Uterus (tissue), 4 donors: ENCODE data around the gene HIPK2. TPM values are rescaled to one million over a fixed set of nuclear protein-coding genes. Genes with fewer than 3 reads are reported as not detected.

ENCODE experiments used
- DNase-seq, 2 donors: peaks; one replicate each; pipeline ENCODE4 v3.0.0-alpha.2; 2019 to 2020
- H3K27ac ChIP-seq, 2 donors: fragments of 200-600 bp; sonication (generic); 1 replicate in 1 of 2; 2 replicates in 1 of 2; pipeline ENCODE4 v1.5.1; 2016 to 2018
- H3K27me3 ChIP-seq, 2 donors: fragments of 200-600 bp; sonication (generic); one replicate each; pipeline ENCODE4 v1.5.1; 2018 to 2019; ENCODE audit warnings: control low read depth in 1 of 2
- H3K36me3 ChIP-seq, 2 donors: fragments of 200-600 bp; sonication (generic); one replicate each; pipeline ENCODE4 v1.5.1; 2019; ENCODE audit warnings: control low read depth in 1 of 2
- H3K4me1 ChIP-seq, 2 donors: fragments of 200-600 bp; sonication (generic); one replicate each; pipeline ENCODE4 v1.5.1; 2018 to 2019; ENCODE audit warnings: control low read depth in 1 of 2
- H3K4me3 ChIP-seq, 2 donors: fragments of 200-600 bp; sonication (generic); 1 replicate in 1 of 2; 2 replicates in 1 of 2; pipeline ENCODE4 v1.5.1; 2018 to 2019; ENCODE audit warnings: mild to moderate bottlenecking in 1 of 2
- H3K9me3 ChIP-seq, 2 donors: fragments of 200-600 bp; sonication (generic); one replicate each; pipeline ENCODE4 v1.5.1; 2019; ENCODE audit warnings: control low read depth in 1 of 2
- POLR2A ChIP-seq, 2 donors: fragments of 450-650 bp; IDR thresholded peaks; one replicate each; pipeline ENCODE4 v1.6.1; 2016; ENCODE audit warnings: antibody characterized with exemption in 2 of 2, mild to moderate bottlenecking in 1 of 2, moderate library complexity in 1 of 2
- intact Hi-C: fragments of 100-400 bp; cut with DNase I; formaldehyde crosslinking; loops from one replicate; pipeline ENCODE4 v1.15.1; 2023; ENCODE audit warnings: low total_unique reads
- total RNA-seq, 4 donors: library from RNA; depleted of rRNA in 3 of 4; stranded (reverse); fragments of >200 nt in 3 of 4; gene quantifications; one replicate each; pipeline versions ENCODE4 v1.1.0 to v1.2.4, GENCODE V29; 2014 to 2023
- TF ChIP-seq, protein P1 (sequence below), 4 experiments: fragments of 200-600 bp in 2 of 4; fragments of 450-650 bp in 2 of 4; sonication (generic) in 2 of 4; IDR thresholded peaks; one replicate each; pipeline ENCODE4 v1.5.1; 2016 to 2019; ENCODE audit warnings: antibody characterized with exemption in 4 of 4, mild to moderate bottlenecking in 2 of 4, moderate library complexity in 1 of 4
- donor health status: DM: yes; HTN: yes; CAD: no.

The HIPK2 gene
- total RNA-seq, 4 donors from 2014 or later: 9.4 to 65.8 (median 19.2) TPM

DNA sequence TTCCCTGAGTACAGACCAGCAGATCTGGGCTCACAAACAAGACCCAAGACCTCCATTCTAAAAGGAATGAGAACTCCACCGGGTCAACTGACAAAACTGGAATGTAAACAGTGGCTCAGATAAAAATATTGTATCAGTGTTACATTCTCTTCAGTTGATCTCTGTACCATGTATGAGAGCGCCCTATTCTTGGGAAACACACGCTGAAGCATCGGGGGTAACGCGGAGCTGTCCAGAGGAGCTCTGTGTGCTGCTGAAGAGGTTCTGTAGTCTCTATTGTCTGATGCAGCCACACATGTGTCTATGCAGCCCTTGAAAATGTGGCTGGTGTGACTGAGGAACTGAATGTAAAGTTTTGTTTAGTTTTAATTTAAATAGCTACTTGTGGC, 39.7 kb downstream of the HIPK2 start:
- no peak for TF ChIP-seq POLR2A (IDR thresholded peaks at IDR 0.05)
- TF ChIP-seq, protein P1, sequence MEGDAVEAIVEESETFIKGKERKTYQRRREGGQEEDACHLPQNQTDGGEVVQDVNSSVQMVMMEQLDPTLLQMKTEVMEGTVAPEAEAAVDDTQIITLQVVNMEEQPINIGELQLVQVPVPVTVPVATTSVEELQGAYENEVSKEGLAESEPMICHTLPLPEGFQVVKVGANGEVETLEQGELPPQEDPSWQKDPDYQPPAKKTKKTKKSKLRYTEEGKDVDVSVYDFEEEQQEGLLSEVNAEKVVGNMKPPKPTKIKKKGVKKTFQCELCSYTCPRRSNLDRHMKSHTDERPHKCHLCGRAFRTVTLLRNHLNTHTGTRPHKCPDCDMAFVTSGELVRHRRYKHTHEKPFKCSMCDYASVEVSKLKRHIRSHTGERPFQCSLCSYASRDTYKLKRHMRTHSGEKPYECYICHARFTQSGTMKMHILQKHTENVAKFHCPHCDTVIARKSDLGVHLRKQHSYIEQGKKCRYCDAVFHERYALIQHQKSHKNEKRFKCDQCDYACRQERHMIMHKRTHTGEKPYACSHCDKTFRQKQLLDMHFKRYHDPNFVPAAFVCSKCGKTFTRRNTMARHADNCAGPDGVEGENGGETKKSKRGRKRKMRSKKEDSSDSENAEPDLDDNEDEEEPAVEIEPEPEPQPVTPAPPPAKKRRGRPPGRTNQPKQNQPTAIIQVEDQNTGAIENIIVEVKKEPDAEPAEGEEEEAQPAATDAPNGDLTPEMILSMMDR (IDR thresholded peaks at IDR 0.05): no peak
- Histone ChIP-seq H3K27me3 (no peaks in the 10 kb centered on the region), H3K4me1 (peaks cover 0 to 12% of the 10 kb centered on the region in 2 donors), H3K4me3 (no peak overlapping the region), H3K27ac (peak overlapping the region; percentile 58 to 76), H3K36me3 (no peaks in the 10 kb centered on the region), H3K9me3 (no peaks in the 10 kb centered on the region)
- no peak for DNase-seq
- intact Hi-C loops: no loop called here

DNA sequence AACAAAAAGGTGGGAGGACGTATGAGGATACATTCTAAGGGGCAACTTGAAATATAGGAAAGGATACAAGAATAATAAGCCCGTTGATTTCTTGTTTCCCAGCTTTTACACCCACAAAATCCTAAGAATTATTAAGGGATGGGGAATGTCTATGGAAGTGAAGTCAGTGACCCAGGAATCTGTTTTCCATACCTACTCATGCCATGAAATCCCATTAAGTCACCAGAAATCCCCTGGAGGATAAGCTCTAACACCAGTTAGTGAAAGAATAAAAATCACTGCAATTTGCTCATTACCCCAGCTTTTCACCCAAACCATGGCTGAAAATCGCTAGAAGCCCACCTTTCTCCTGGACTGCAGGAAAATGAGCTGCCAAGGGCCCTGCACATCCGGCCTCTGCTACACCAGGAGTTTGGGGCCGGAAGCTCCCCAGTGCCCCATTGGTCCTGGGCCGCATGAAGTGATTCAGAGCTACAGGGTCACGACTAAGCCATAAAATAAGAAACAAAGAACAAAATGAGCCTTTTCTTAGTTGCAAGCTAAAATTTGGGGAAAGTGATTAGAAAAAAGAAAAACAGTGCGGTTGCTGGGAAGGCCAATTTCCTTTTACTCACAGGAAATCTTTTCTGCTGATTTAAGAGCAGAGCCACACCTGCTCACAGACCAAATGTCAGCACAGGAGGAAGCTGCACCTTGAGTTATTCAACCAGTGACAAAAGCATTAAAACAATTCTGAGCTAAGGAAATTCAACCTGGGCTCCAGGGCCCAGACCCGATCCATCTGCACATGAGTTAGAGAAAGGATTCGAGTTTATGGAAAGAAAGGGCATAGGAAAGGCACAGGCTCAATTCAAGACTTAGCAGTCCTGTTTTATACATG, 40.3 kb downstream of the HIPK2 start:
- intact Hi-C loops: no loop called here
- Histone ChIP-seq H3K9me3 (no peaks in the 10 kb centered on the region), H3K4me1 (peaks cover 0 to 12% of the 10 kb centered on the region in 2 donors), H3K4me3 (no peak overlapping the region), H3K27ac (peak overlapping the region; percentile 58 to 76), H3K27me3 (no peaks in the 10 kb centered on the region), H3K36me3 (no peaks in the 10 kb centered on the region)
- TF ChIP-seq POLR2A (IDR thresholded peaks at IDR 0.05): no peak
- TF ChIP-seq, protein P1 (IDR thresholded peaks at IDR 0.05): no peak
- DNase-seq: no peak

DNA sequence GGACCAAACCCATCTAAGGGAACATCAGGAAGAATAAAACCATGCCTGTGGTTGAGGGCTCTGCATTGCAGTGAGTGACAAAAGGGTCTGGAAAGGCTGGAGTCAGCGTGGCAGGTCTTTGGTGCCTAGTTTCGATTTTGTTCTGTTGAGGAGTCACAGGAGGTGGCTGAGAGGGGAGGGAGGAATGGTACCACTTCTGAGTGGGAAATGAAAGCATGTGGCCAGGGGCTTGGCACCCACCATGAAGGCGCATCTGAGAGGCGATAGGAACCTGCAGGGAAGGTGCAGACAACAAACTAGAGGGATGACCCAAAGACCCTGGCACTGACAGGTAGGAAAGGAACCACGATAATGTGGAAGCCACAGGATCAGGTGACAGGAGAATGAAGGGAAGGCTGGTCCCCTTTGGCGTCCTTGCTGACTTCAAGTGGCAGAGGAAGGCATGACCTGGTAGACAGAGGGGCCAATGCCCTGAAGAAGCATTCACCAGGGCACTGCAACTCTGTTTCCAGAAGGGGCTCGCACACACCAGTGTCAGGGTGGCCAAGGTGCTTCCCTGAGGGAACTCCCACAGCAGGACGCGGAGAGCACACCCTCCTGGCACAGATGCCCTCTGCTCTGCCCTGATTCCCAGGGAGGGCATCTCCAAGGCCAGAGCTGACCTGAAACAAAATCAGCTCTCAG, 41.7 kb downstream of the HIPK2 start:
- Histone ChIP-seq H3K36me3 (no peaks in the 10 kb centered on the region), H3K4me3 (no peak overlapping the region), H3K9me3 (no peaks in the 10 kb centered on the region), H3K4me1 (peaks cover 7 to 12% of the 10 kb centered on the region in 2 donors), H3K27ac (peak overlapping the region; percentile 58 to 87), H3K27me3 (no peaks in the 10 kb centered on the region)
- TF ChIP-seq POLR2A (IDR thresholded peaks at IDR 0.05): no peak
- TF ChIP-seq, protein P1 (IDR thresholded peaks at IDR 0.05): no peak
- intact Hi-C loops: no loop called here
- DNase-seq: no peak

DNA sequence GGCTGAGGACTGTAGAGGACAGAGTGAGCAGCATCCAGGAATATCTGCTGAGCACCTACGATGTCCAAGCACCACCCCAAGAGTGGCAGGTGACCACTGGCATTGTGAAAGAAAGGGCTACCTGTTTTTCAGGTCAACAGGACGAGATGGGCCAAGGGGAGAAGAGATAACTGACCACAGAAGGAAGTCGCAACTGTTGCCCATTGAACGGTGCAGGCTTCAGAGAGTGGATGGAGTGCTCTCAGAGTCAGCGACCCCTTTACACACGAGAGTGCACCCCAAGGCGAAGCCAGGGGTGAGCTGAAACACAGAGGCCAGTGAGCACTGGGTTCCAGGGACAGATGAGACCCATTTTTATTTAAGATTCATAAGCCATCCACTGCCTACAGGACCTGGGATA, 42.3 kb downstream of the HIPK2 start:
- intact Hi-C loops: no loop called here

More for the DNA sequence above, 42.3 kb downstream of the HIPK2 start:
- no peak for TF ChIP-seq POLR2A (IDR thresholded peaks at IDR 0.05)
- TF ChIP-seq, protein P1 (IDR thresholded peaks at IDR 0.05): no peak
- H3K9me3 ChIP-seq: no peaks in the 10 kb centered on the region
- H3K27me3 ChIP-seq: no peaks in the 10 kb centered on the region
- H3K36me3 ChIP-seq: no peaks in the 10 kb centered on the region
- H3K27ac ChIP-seq: peak overlapping the region; percentile 58 to 87
- H3K4me3 ChIP-seq: no peak overlapping the region
- H3K4me1 ChIP-seq: peaks cover 7 to 12% of the 10 kb centered on the region in 2 donors
- no peak for DNase-seq
